Uterus (tissue), 2 donors: ENCODE results near the gene PLXNA2.

Source experiments
- CTCF ChIP-seq, 4 experiments: fragments of 200-600 bp in 2 of 4; fragments of 450-650 bp in 2 of 4; sonication (generic) in 2 of 4; IDR thresholded peaks; one replicate each; pipeline ENCODE4 v1.5.1; 2016 to 2019; ENCODE audit warnings: antibody characterized with exemption in 4 of 4, mild to moderate bottlenecking in 2 of 4, moderate library complexity in 1 of 4
- POLR2A ChIP-seq, 2 donors: fragments of 450-650 bp; IDR thresholded peaks; one replicate each; pipeline ENCODE4 v1.6.1; 2016; ENCODE audit warnings: antibody characterized with exemption in 2 of 2, mild to moderate bottlenecking in 1 of 2, moderate library complexity in 1 of 2

- TF ChIP-seq CTCF (IDR thresholded peaks at IDR 0.05) (no peak), POLR2A (IDR thresholded peaks at IDR 0.05) (no peak)
Observed at GRCh38 chr1:208051651-208052050, 192.5 kb downstream of the PLXNA2 start.
